HCT116 (cell line): ENCODE measurements around the gene RNF214. TPM values are rescaled to one million over a fixed set of nuclear protein-coding genes. Genes with fewer than 3 reads are reported as not detected.

Experiments
- ATAC-seq: fragments of 200-7000 bp; cut with Tn5 transposase; 2 replicates; pipeline ENCODE4 v1.9.1; 2020; ENCODE audit warnings: mild to moderate bottlenecking, moderate library complexity
- BruUV-seq: library from RNA; stranded (reverse); fragments of 400-500 nt; replicated peaks from 2 replicates; lab custom pipeline; 2021; lab: Mats Ljungman, UMichigan
- CTCF ChIA-PET: fragments of 300-600 bp; sonication (Branson Sonifier 250); formaldehyde crosslinking; loops from one replicate; lab custom pipeline; 2021; ENCODE audit warnings: antibody characterized with exemption; lab: Charles Lee
- POLR2A ChIA-PET: fragments of 300-600, 350-600 bp; sonication (Branson Sonifier 250); formaldehyde crosslinking; loops from one replicate; lab custom pipeline; 2021; ENCODE audit warnings: antibody characterized with exemption; lab: Charles Lee
- RAD21 ChIA-PET, 2 experiments: fragments of 300-600 bp; sonication (Branson Sonifier 250); formaldehyde crosslinking; loops; one replicate each; lab custom pipeline; 2023; ENCODE audit warnings: low total read pairs in 2 of 2; ENCODE audit not compliant: uncharacterized antibody in 2 of 2, unreplicated experiment in 2 of 2, low non-redundant PET in 1 of 2; lab: Charles Lee
- DNase-seq: peaks from one replicate; pipeline ENCODE4 v3.0.0-alpha.2; 2010; ENCODE audit warnings: low read depth, low spot score
- H2AFZ ChIP-seq: fragments of 200-600 bp; shearing (Covaris generic), sonication (generic); 2 replicates; pipeline ENCODE4 v1.6.1; 2017; ENCODE audit warnings: low read depth, mixed run types, mixed read lengths, antibody characterized with exemption, low read length; ENCODE audit not compliant: poor library complexity, severe bottlenecking
- H3K27ac ChIP-seq: 2 replicates; pipeline ENCODE4 v1.5.1; 2012; ENCODE audit warnings: low read depth, low read length
- H3K27me3 ChIP-seq: fragments of 200-600 bp; sonication (generic); 2 replicates; pipeline ENCODE4 v1.6.1; 2016; ENCODE audit warnings: mixed run types, low read length, mixed read lengths; ENCODE audit not compliant: insufficient read depth
- H3K36me3 ChIP-seq, 2 experiments: fragments of 200-500 bp in 1 of 2; fragments of 200-600 bp in 1 of 2; sonication (Bioruptor generic) in 1 of 2; sonication (generic) in 1 of 2; 2 replicates each; pipeline versions ENCODE4 v1.5.1 to v1.6.1; 2014 to 2016; ENCODE audit warnings: low read length in 2 of 2, inconsistent platforms in 1 of 2, mixed read lengths in 1 of 2, mixed run types in 1 of 2; ENCODE audit not compliant: insufficient read depth in 2 of 2, control insufficient read depth in 1 of 2
- H3K4me1 ChIP-seq, 2 experiments: fragments of 200-600 bp in 1 of 2; sonication (generic) in 1 of 2; 2 replicates each; pipeline versions ENCODE4 v1.5.1 to v1.6.1; 2012 to 2017; ENCODE audit warnings: low read length in 2 of 2, inconsistent platforms in 1 of 2, mild to moderate bottlenecking in 1 of 2, mixed read lengths in 1 of 2, mixed run types in 1 of 2, moderate library complexity in 1 of 2; ENCODE audit not compliant: insufficient read depth in 2 of 2, control insufficient read depth in 1 of 2
- H3K4me2 ChIP-seq: fragments of 200-600 bp; sonication (generic); 2 replicates; pipeline ENCODE4 v1.6.1; 2017; ENCODE audit warnings: mixed run types, low read length, mixed read lengths
- H3K4me3 ChIP-seq, 2 experiments: fragments of 200-600 bp in 1 of 2; sonication (generic) in 1 of 2; replicated peaks in 1 of 2; 2 replicates each; pipeline ENCODE4 v1.5.1; 2011 to 2016; ENCODE audit warnings: low read length in 2 of 2, control low read depth in 1 of 2, low read depth in 1 of 2, mild to moderate bottlenecking in 1 of 2, mixed read lengths in 1 of 2, mixed run types in 1 of 2
- H3K79me2 ChIP-seq: fragments of 200-600 bp; sonication (generic); 2 replicates; pipeline ENCODE4 v1.6.1; 2017; ENCODE audit warnings: mild to moderate bottlenecking, mixed run types, low read length, moderate library complexity, mixed read lengths; ENCODE audit not compliant: insufficient read depth
- H3K9ac ChIP-seq: fragments of 200-600 bp; sonication (generic); 2 replicates; pipeline ENCODE4 v1.6.1; 2016; ENCODE audit warnings: low read length, mixed read lengths
- H3K9me2 ChIP-seq: fragments of 200-600 bp; sonication (generic), shearing (Covaris generic); 2 replicates; pipeline ENCODE4 v1.6.1; 2017; ENCODE audit warnings: mixed run types, mild to moderate bottlenecking, moderate library complexity; ENCODE audit not compliant: insufficient read depth
- H3K9me3 ChIP-seq, 2 experiments: fragments of 200-500 bp in 1 of 2; fragments of 200-600 bp in 1 of 2; sonication (Bioruptor generic) in 1 of 2; sonication (generic) in 1 of 2; 2 replicates each; pipeline ENCODE4 v1.6.1; 2014 to 2017; ENCODE audit warnings: low read length in 2 of 2, mixed read lengths in 2 of 2, inconsistent platforms in 1 of 2, low read depth in 1 of 2, mild to moderate bottlenecking in 1 of 2, mixed run types in 1 of 2, moderate library complexity in 1 of 2; ENCODE audit not compliant: control insufficient read depth in 1 of 2, insufficient read depth in 1 of 2
- H4K20me1 ChIP-seq: fragments of 200-600 bp; sonication (generic), shearing (Covaris generic); 2 replicates; pipeline ENCODE4 v1.6.1; 2017; ENCODE audit warnings: mixed run types, mild to moderate bottlenecking, moderate library complexity; ENCODE audit not compliant: insufficient read depth
- ATF3 ChIP-seq: IDR thresholded peaks from 2 replicates; pipeline ENCODE4 v1.6.1; 2012
- CBX3 ChIP-seq: IDR thresholded peaks from 2 replicates; pipeline ENCODE4 v1.6.1; 2012; ENCODE audit warnings: low read depth
- CEBPB ChIP-seq: IDR thresholded peaks from 2 replicates; pipeline ENCODE4 v1.6.1; 2012; ENCODE audit warnings: low read depth
- CTCF ChIP-seq, 3 experiments: fragments of 200-600 bp in 1 of 3; sonication (generic) in 1 of 3; IDR thresholded peaks in 2 of 3; conservative IDR thresholded peaks in 1 of 3; 2 replicates each; pipeline ENCODE4 v1.5.1; 2012 to 2017; ENCODE audit warnings: low read depth in 2 of 3, low read length in 2 of 3, antibody characterized with exemption in 1 of 3, borderline replicate concordance in 1 of 3, control low read depth in 1 of 3, mild to moderate bottlenecking in 1 of 3, mixed read lengths in 1 of 3, mixed run types in 1 of 3, moderate library complexity in 1 of 3; ENCODE audit not compliant: insufficient read depth in 1 of 3
- EGR1 ChIP-seq: IDR thresholded peaks from 2 replicates; pipeline ENCODE4 v1.6.1; 2012; ENCODE audit warnings: low read depth
- ELF1 ChIP-seq: IDR thresholded peaks from 2 replicates; pipeline ENCODE4 v1.6.1; 2012; ENCODE audit warnings: low read depth, borderline replicate concordance
- EZH2 ChIP-seq: fragments of 200-600 bp; sonication (generic); IDR thresholded peaks from 2 replicates; pipeline ENCODE4 v1.6.1; 2017; ENCODE audit warnings: antibody characterized with exemption, mixed run types
- EZH2phosphoT487 ChIP-seq: fragments of 200-600 bp; IDR thresholded peaks from 2 replicates; pipeline ENCODE4 v1.6.1; 2018; ENCODE audit warnings: antibody characterized with exemption, borderline replicate concordance
- FOSL1 ChIP-seq: IDR thresholded peaks from 2 replicates; pipeline ENCODE4 v1.6.1; 2012; ENCODE audit warnings: low read depth
- JUND ChIP-seq: IDR thresholded peaks from 2 replicates; pipeline ENCODE4 v1.6.1; 2012
- MAX ChIP-seq: IDR thresholded peaks from 2 replicates; pipeline ENCODE4 v1.6.1; 2012
- RAD21 ChIP-seq: IDR thresholded peaks from 2 replicates; pipeline ENCODE4 v1.6.1; 2012; ENCODE audit warnings: low read depth, mild to moderate bottlenecking
- SP1 ChIP-seq: IDR thresholded peaks from 2 replicates; pipeline ENCODE4 v1.6.1; 2012; ENCODE audit warnings: low read depth
- SRF ChIP-seq: IDR thresholded peaks from 2 replicates; pipeline ENCODE4 v1.6.1; 2012; ENCODE audit warnings: low read depth
- TCF7L2 ChIP-seq: IDR thresholded peaks from 2 replicates; pipeline ENCODE4 v1.7.0; 2011; ENCODE audit warnings: borderline replicate concordance, inconsistent platforms; ENCODE audit not compliant: insufficient read depth, insufficient read length; ENCODE audit errors: extremely low read depth
- YY1 ChIP-seq: IDR thresholded peaks from 2 replicates; pipeline ENCODE4 v1.6.1; 2011; ENCODE audit warnings: low read length, low read depth, moderate library complexity, mild to moderate bottlenecking; ENCODE audit not compliant: insufficient replicate concordance; ENCODE audit errors: extremely low read depth
- intact Hi-C: fragments of 100-400 bp; cut with micrococcal nuclease; formaldehyde crosslinking; loops from 2 replicates; pipeline ENCODE4 v1.10.0; 2022
- total RNA-seq: library from RNA; stranded (reverse); gene quantifications from one replicate; pipeline ENCODE4 v1.2.1, GENCODE V29; 2021; ENCODE audit not compliant: unreplicated experiment

RNF214 gene
- total RNA-seq, 1 experiment from 2014 or later: 29.3 TPM

GRCh38 chr11:117255966-117256365, 23.5 kb downstream of the RNF214 start:
- H2AFZ ChIP-seq: no peak overlapping the region
- ChIA-PET POLR2A (no interaction called here), CTCF (no interaction called here), RAD21 (no interaction called here)
- no peak overlapping the region for H3K4me3 ChIP-seq
- H3K4me2 ChIP-seq: no peak overlapping the region
- H3K27me3 ChIP-seq: no peaks in the 10 kb centered on the region
- H3K27ac ChIP-seq: no peak overlapping the region
- TF ChIP-seq YY1: no peak
- BruUV-seq: no TSS peak
- H3K4me1 ChIP-seq: no peaks in the 10 kb centered on the region
- no peaks in the 10 kb centered on the region for H3K9me3 ChIP-seq
- no peaks in the 10 kb centered on the region for H3K9me2 ChIP-seq
- no peak overlapping the region for H3K9ac ChIP-seq
- H3K36me3 ChIP-seq: 0 out of 4 replicates have a peak, but pooled peaks cover 0 to under 1% of the 10 kb centered on the region in 2 experiments
- intact Hi-C loops: no loop called here
- H3K79me2 ChIP-seq: no peaks in the 10 kb centered on the region
- no peak for ATAC-seq
- DNase-seq: no peak
- H4K20me1 ChIP-seq: no peaks in the 10 kb centered on the region

GRCh38 chr11:117256573-117256972, 24.1 kb downstream of the RNF214 start:
- H2AFZ ChIP-seq: no peak overlapping the region
- H3K27ac ChIP-seq: no peak overlapping the region
- no peaks in the 10 kb centered on the region for H3K79me2 ChIP-seq
- ChIA-PET POLR2A (no interaction called here), CTCF (interaction anchor here (1.5 kb wide), 1 partner anchor 25 kb away, joined by 4 read pairs; the partner anchor contains the start of gene PCSK7), RAD21 (no interaction called here)
- intact Hi-C loops: no loop called here
- H3K4me2 ChIP-seq: no peak overlapping the region
- H3K27me3 ChIP-seq: no peaks in the 10 kb centered on the region
- ATAC-seq (no peak), DNase-seq (no peak)
- H3K36me3 ChIP-seq: 0 out of 4 replicates have a peak, but pooled peaks cover 0 to 2% of the 10 kb centered on the region in 2 experiments
- no peaks in the 10 kb centered on the region for H4K20me1 ChIP-seq
- H3K9me2 ChIP-seq: no peaks in the 10 kb centered on the region
- no peaks in the 10 kb centered on the region for H3K9me3 ChIP-seq
- no peaks in the 10 kb centered on the region for H3K4me1 ChIP-seq
- no peak overlapping the region for H3K9ac ChIP-seq
- H3K4me3 ChIP-seq: no peak overlapping the region
- TF ChIP-seq ELF1 (no peak), CTCF (IDR thresholded peaks at IDR 0.05 in 2 of 3, conservative IDR thresholded peaks at IDR 0.05 in 1 of 3; ENCODE audit: borderline replicate concordance in 1 of 3, insufficient read depth in 1 of 3, low read depth in 2 of 3, low read length in 2 of 3) (no peak), YY1 (no peak), EZH2 (no peak), JUND (no peak), CBX3 (no peak), MAX (no peak), SRF (no peak), TCF7L2 (no peak), CEBPB (no peak), ATF3 (no peak), SP1 (no peak), EZH2phosphoT487 (no peak), RAD21 (no peak), FOSL1 (no peak), EGR1 (no peak)
- no TSS peak for BruUV-seq
